AG10803 (cell line): Measurements from ENCODE around the gene FCHSD1.

Experiments used
- DNase-seq: peaks from one replicate; pipeline ENCODE4 v3.0.0; 2010; ENCODE audit warnings: low read depth
- H3K4me3 ChIP-seq: 2 replicates; pipeline ENCODE4 v1.5.1; 2011; ENCODE audit warnings: mild to moderate bottlenecking, low read length, control low read depth
- CTCF ChIP-seq: conservative IDR thresholded peaks from 2 replicates; pipeline ENCODE4 v1.5.1; 2011; ENCODE audit warnings: mild to moderate bottlenecking, low read length, control low read depth, inconsistent platforms

The FCHSD1 gene

GRCh38 chr5:141681695-141682641 lies 30.8 kb upstream of the FCHSD1 start, which contains the start of gene ARAP3:
ARAP3 (minus strand) TSS chr5:141682230; CDS start chr5:141680486, 1,744 bp downstream.
- peak; percentile 77 for DNase-seq
- TF ChIP-seq CTCF: no peak
- H3K4me3 ChIP-seq: peak within 1 kb of the TSS; percentile 59

- DNase-seq: no peak
- H3K4me3 ChIP-seq: peak overlapping the region; percentile 59
Measured at GRCh38 chr5:141681295-141681694, 30.1 kb upstream of the FCHSD1 start.

GRCh38 chr5:141680751-141681201 lies 29.6 kb upstream of the FCHSD1 start:
- no peak for DNase-seq
- TF ChIP-seq CTCF: no peak
- H3K4me3 ChIP-seq: no peak overlapping the region

More at GRCh38 chr5:141681295-141681694, 30.1 kb upstream of the FCHSD1 start:
- no peak for TF ChIP-seq CTCF

GRCh38 chr5:141680178-141680577 lies 29.0 kb upstream of the FCHSD1 start:
- H3K4me3 ChIP-seq: no peak overlapping the region
- TF ChIP-seq CTCF: no peak
- DNase-seq: no peak

- no peak overlapping the region for H3K4me3 ChIP-seq
- TF ChIP-seq CTCF: peak; percentile 8; the same call in 1 of the 2 replicates
- no peak for DNase-seq
Measured at GRCh38 chr5:141677415-141677814, 26.2 kb upstream of the FCHSD1 start.

- DNase-seq: no peak
- no peak for TF ChIP-seq CTCF
- H3K4me3 ChIP-seq: no peak overlapping the region
Measured at GRCh38 chr5:141675672-141676071, 24.5 kb upstream of the FCHSD1 start.

- TF ChIP-seq CTCF: no peak
Measured at GRCh38 chr5:141674747-141675146, 23.5 kb upstream of the FCHSD1 start.

More at GRCh38 chr5:141674747-141675146, 23.5 kb upstream of the FCHSD1 start:
- no peak for DNase-seq
- no peak overlapping the region for H3K4me3 ChIP-seq
